Activated gamma-delta T cell treated with Interleukin-2 at 50 U/mL for 16 hours (primary cell): ENCODE results near the gene ANKRD27.
"Not testable (repeated sequence)": the region's sequence is repeated elsewhere in the genome, so short reads cannot be mapped to it uniquely, and the experiment has no call there.

Experiments used
- DNase-seq: peaks from one replicate; pipeline ENCODE4 v3.0.0-alpha.2; 2020

The ANKRD27 gene

GRCh38 chr19:32598022-32598421 is 77.0 kb downstream of the ANKRD27 start:
- DNase-seq: no peak

- DNase-seq: no peak
Observed at GRCh38 chr19:32595491-32595890, 79.5 kb downstream of the ANKRD27 start.

- DNase-seq: no peak
Observed at GRCh38 chr19:32594021-32594420, 81.0 kb downstream of the ANKRD27 start.

GRCh38 chr19:32587747-32588504 is 87.1 kb downstream of the ANKRD27 start:
- not testable (repeated sequence) for DNase-seq

- no peak for DNase-seq
Observed at GRCh38 chr19:32581705-32582179, 93.2 kb downstream of the ANKRD27 start.

- DNase-seq: peak; percentile 98
Observed at GRCh38 chr19:32580901-32581704, 93.9 kb downstream of the ANKRD27 start, which contains the start of gene PDCD5. Gene PDCD5 (plus strand): TSS chr19:32581190. CDS start chr19:32581262, 72 bp downstream.

GRCh38 chr19:32580353-32580900 is 94.6 kb downstream of the ANKRD27 start:
- no peak for DNase-seq

- DNase-seq: no peak
Observed at GRCh38 chr19:32576790-32577189, 98.2 kb downstream of the ANKRD27 start.

- DNase-seq: no peak
Observed at GRCh38 chr19:32573492-32573794, 101.5 kb downstream of the ANKRD27 start.

- not testable (repeated sequence) for DNase-seq
Observed at GRCh38 chr19:32572700-32573491, 102.1 kb downstream of the ANKRD27 start.

- DNase-seq: not testable (repeated sequence)
Observed at GRCh38 chr19:32571471-32572075, 103.4 kb downstream of the ANKRD27 start.

- DNase-seq: peak; percentile 38
Observed at GRCh38 chr19:32570081-32570785, 104.7 kb downstream of the ANKRD27 start.

- DNase-seq: no peak
Observed at GRCh38 chr19:32567486-32567885, 107.5 kb downstream of the ANKRD27 start.

- DNase-seq: no peak
Observed at GRCh38 chr19:32566246-32566830, 108.6 kb downstream of the ANKRD27 start.

GRCh38 chr19:32563761-32564160 is 111.2 kb downstream of the ANKRD27 start:
- DNase-seq: no peak

GRCh38 chr19:32558607-32559228 is 116.3 kb downstream of the ANKRD27 start:
- no peak for DNase-seq

- no peak for DNase-seq
Observed at GRCh38 chr19:32555786-32556185, 119.2 kb downstream of the ANKRD27 start.

- no peak for DNase-seq
Observed at GRCh38 chr19:32550666-32551065, 124.3 kb downstream of the ANKRD27 start.
